PC-9 (cell line): ENCODE measurements around the gene CCM2. TPM values are rescaled to one million over a fixed set of nuclear protein-coding genes. Genes with fewer than 3 reads are reported as not detected.

ENCODE experiments used
- BruUV-seq: library from RNA; stranded (reverse); fragments of 400-500 nt; replicated peaks from 2 replicates; lab custom pipeline; 2021; lab: Mats Ljungman, UMichigan
- CTCF ChIA-PET: fragments of 300-600 bp; sonication (Branson Sonifier 250); formaldehyde crosslinking; loops from one replicate; lab custom pipeline; 2022; ENCODE audit warnings: antibody characterized with exemption; lab: Charles Lee
- POLR2A ChIA-PET: fragments of 300-600 bp; sonication (Branson Sonifier 250); formaldehyde crosslinking; loops from one replicate; lab custom pipeline; 2022; ENCODE audit warnings: antibody characterized with exemption; ENCODE audit not compliant: unreplicated experiment; lab: Charles Lee
- DNase-seq, 2 experiments: peaks; one replicate each; pipeline versions ENCODE4 v3.0.0 to v3.0.0-alpha.2; 2015 to 2022; ENCODE audit warnings: mixed read lengths in 1 of 2
- H2AFZ ChIP-seq: fragments of 200-600 bp; sonication (generic); 2 replicates; pipeline ENCODE4 v1.8.1; 2017; ENCODE audit warnings: antibody characterized with exemption
- H3F3A ChIP-seq: fragments of 200-600 bp; sonication (generic); 2 replicates; pipeline ENCODE4 v1.8.1; 2017; ENCODE audit warnings: antibody characterized with exemption, mild to moderate bottlenecking, low read depth; ENCODE audit not compliant: insufficient read depth
- H3K27ac ChIP-seq: fragments of 200-600 bp; sonication (generic); 2 replicates; pipeline ENCODE4 v1.6.1; 2016; ENCODE audit warnings: mixed run types
- H3K27me3 ChIP-seq: fragments of 200-600 bp; sonication (generic); 2 replicates; pipeline ENCODE4 v1.6.1; 2016; ENCODE audit warnings: low read depth, mixed run types; ENCODE audit not compliant: insufficient read depth
- H3K36me3 ChIP-seq: fragments of 200-600 bp; sonication (generic); 2 replicates; pipeline ENCODE4 v1.6.1; 2016; ENCODE audit warnings: low read depth, mixed run types
- H3K4me1 ChIP-seq: fragments of 200-600 bp; sonication (generic); replicated peaks from 2 replicates; pipeline ENCODE4 v1.6.1; 2016; ENCODE audit warnings: mixed run types; ENCODE audit not compliant: insufficient read depth
- H3K4me2 ChIP-seq: fragments of 200-600 bp; sonication (generic); 2 replicates; pipeline ENCODE4 v1.6.1; 2017; ENCODE audit warnings: mixed run types
- H3K4me3 ChIP-seq: fragments of 200-600 bp; sonication (generic); 2 replicates; pipeline ENCODE4 v1.6.1; 2016; ENCODE audit warnings: mixed run types
- H3K79me2 ChIP-seq: fragments of 200-600 bp; sonication (generic); 2 replicates; pipeline ENCODE4 v1.6.1; 2017; ENCODE audit warnings: low read depth, mixed run types
- H3K9me2 ChIP-seq: fragments of 200-600 bp; sonication (generic); 2 replicates; pipeline ENCODE4 v1.8.1; 2017; ENCODE audit warnings: mild to moderate bottlenecking; ENCODE audit not compliant: insufficient read depth
- H3K9me3 ChIP-seq: fragments of 200-600 bp; sonication (generic); 2 replicates; pipeline ENCODE4 v1.8.1; 2016; ENCODE audit warnings: low read depth; ENCODE audit not compliant: insufficient read depth
- H4K20me1 ChIP-seq: fragments of 200-600 bp; sonication (generic); 2 replicates; pipeline ENCODE4 v1.8.1; 2017; ENCODE audit not compliant: insufficient read depth
- CTCF ChIP-seq: fragments of 200-600 bp; sonication (generic); conservative IDR thresholded peaks from 2 replicates; pipeline ENCODE4 v1.6.1; 2017; ENCODE audit warnings: mixed run types, antibody characterized with exemption, mild to moderate bottlenecking, moderate library complexity
- EZH2 ChIP-seq: fragments of 200-600 bp; sonication (generic); IDR thresholded peaks from 2 replicates; pipeline ENCODE4 v1.8.0; 2017; ENCODE audit warnings: antibody characterized with exemption, low read depth
- intact Hi-C: fragments of 100-400 bp; cut with micrococcal nuclease; formaldehyde crosslinking; loops from one replicate; pipeline ENCODE4 v1.10.0; 2022; ENCODE audit not compliant: unreplicated experiment
- total RNA-seq: library from RNA; stranded (reverse); gene quantifications from 2 replicates; pipeline ENCODE4 v1.2.3, GENCODE V29; 2021

CCM2 gene
- total RNA-seq, 1 experiment from 2014 or later, result 54.2 TPM

DNA sequence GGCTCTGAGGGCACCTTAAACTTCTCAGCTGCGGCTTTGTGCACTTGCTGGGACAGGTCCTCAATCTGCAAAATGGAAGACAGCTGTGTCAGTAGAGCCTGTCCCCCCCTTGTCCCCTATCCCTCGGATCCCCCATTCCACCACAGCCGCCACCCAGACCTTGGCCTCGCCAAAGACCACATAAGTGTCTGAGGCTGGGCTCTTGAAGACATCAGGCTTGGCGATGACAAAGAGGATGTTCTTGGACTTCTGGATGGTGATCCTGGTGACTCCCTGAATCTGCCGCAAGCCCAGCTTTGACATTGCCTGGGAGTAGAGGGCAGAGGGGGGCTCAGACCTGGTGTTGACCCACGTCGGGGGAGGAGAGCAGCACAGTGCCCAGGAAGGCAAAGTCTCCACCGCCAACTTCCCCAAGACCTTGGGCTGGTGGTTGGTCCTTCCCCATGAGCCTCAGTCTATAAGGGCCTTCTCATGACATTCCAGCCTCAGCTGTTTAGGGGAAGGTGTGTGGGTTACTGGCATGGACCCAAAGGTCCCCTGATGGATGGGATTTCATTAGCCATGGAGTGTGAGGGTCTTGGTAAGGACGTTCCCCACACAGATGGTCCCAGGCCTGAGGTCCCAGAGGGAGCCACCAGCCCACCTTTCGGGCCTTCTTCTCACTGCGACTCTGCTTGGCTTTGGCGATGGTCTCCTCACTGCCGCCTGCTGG lies 81.1 kb downstream of the CCM2 start:
- Histone ChIP-seq H3K9me3 (no peaks in the 10 kb centered on the region), H3K4me3 (no peak overlapping the region), H3K4me2 (no peak overlapping the region), H3K27ac (no peak overlapping the region), H3K27me3 (no peaks in the 10 kb centered on the region), H3K36me3 (no peaks in the 10 kb centered on the region), H3K79me2 (no peaks in the 10 kb centered on the region), H3K9me2 (no peaks in the 10 kb centered on the region), H2AFZ (no peak overlapping the region), H4K20me1 (no peaks in the 10 kb centered on the region), H3K4me1 (peaks cover 11% of the 10 kb centered on the region), H3F3A (peaks cover 10% of the 10 kb centered on the region; the same call in 1 of the 2 replicates)
- ChIA-PET CTCF (no interaction called here), POLR2A (no interaction called here)
- no TSS peak for BruUV-seq
- DNase-seq, result no peak
- TF ChIP-seq EZH2 (no peak), CTCF (no peak)
- intact Hi-C loops, result no loop called here

DNA sequence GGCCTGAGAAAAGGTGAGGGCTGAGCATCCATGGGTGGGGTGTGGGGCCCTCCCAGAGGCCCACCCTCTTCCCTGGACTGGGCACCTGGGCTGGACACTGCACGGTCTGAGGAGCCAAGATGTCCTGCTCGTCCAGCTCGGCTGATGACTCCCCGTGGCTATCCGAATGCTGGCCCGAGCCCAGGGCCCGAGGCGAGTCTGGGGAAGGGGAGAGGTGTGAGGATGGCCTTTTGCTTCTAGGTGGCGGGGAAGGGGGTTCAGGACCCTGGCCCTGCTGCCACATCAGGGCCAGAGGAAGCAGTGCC lies 81.6 kb downstream of the CCM2 start:
- ChIA-PET POLR2A (no interaction called here), CTCF (no interaction called here)
- Histone ChIP-seq H3K9me2 (no peaks in the 10 kb centered on the region), H4K20me1 (no peaks in the 10 kb centered on the region), H3K27ac (no peak overlapping the region), H3K4me1 (peaks cover 11% of the 10 kb centered on the region), H3K9me3 (no peaks in the 10 kb centered on the region), H3K4me3 (no peak overlapping the region), H3K4me2 (no peak overlapping the region), H3F3A (peaks cover 15% of the 10 kb centered on the region; the same call in 1 of the 2 replicates), H3K79me2 (no peaks in the 10 kb centered on the region), H3K36me3 (no peaks in the 10 kb centered on the region), H2AFZ (no peak overlapping the region), H3K27me3 (no peaks in the 10 kb centered on the region)
- intact Hi-C loops, result no loop called here
- TF ChIP-seq EZH2 (no peak), CTCF (no peak)
- DNase-seq, result no peak
- BruUV-seq, result no TSS peak

DNA sequence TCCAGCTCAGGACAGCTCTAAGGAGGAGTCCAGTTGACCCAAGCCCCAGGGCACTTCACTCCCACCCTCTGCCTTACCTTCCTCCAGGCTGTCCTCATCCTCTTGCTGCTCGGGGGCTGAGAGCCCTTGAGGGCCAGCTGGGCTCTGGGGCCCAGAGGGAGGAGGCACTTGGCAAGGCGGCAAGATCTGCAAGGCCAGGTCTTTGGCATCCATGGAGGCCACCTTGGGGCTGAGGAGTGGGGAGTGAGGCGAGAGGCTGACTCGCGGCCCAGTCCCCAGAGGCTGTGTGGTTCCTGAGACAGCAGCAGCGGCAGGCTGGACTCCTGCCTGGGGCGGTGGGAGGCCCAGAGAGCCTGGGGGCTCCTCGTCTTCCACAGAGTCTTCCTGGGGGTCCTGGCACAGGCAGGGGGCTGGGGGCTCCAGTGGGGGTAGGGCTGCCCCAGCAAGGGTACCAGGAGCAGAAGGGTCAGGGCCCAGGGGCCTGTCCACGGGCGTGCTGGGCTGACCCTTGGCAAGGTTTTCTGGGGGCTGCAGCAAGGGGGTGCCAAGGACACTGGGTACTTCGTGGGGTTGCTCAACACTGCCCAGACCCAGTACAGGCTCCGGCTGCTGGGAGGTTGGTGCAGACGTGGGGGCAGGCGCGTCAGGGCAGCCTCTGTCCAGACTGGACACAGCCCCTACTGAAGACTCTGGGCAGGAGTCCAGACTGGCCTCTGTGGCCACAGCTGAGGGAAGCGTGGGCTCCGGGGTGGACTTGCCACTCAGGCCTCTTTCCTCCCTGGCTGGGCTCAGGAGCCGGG lies 82.2 kb downstream of the CCM2 start:
- no TSS peak for BruUV-seq
- Histone ChIP-seq H3K4me1 (peaks cover 11% of the 10 kb centered on the region), H3K9me2 (no peaks in the 10 kb centered on the region), H3K79me2 (no peaks in the 10 kb centered on the region), H2AFZ (no peak overlapping the region), H3K9me3 (no peaks in the 10 kb centered on the region), H4K20me1 (no peaks in the 10 kb centered on the region), H3K4me2 (no peak overlapping the region), H3K27me3 (no peaks in the 10 kb centered on the region), H3K36me3 (no peaks in the 10 kb centered on the region), H3K4me3 (no peak overlapping the region), H3K27ac (no peak overlapping the region), H3F3A (peaks cover 19% of the 10 kb centered on the region; the same call in 1 of the 2 replicates)
- DNase-seq, result no peak
- POLR2A ChIA-PET, result interaction anchor here (0.6 kb wide), 1 partner anchor 231 kb away, joined by 7 read pairs; no protein-coding TSS in a partner anchor
- CTCF ChIA-PET, result no interaction called here
- TF ChIP-seq CTCF, result no peak
- TF ChIP-seq EZH2, result no peak
- intact Hi-C loops, result no loop called here
